ENCODE measurements around the gene PIP4K2A. TPM values are rescaled to one million over a fixed set of nuclear protein-coding genes. Genes with fewer than 3 reads are reported as not detected.
A peak's percentile ranks its signal among the peaks of the same experiment; 100 is the strongest.
"Not testable (repeated sequence)": the region's sequence is repeated elsewhere in the genome, so short reads cannot be mapped to it uniquely, and the experiment has no call there.

The PIP4K2A gene
- total RNA-seq, 2 donors from 2014 or later = 3.6 to 7.8 TPM

DNA sequence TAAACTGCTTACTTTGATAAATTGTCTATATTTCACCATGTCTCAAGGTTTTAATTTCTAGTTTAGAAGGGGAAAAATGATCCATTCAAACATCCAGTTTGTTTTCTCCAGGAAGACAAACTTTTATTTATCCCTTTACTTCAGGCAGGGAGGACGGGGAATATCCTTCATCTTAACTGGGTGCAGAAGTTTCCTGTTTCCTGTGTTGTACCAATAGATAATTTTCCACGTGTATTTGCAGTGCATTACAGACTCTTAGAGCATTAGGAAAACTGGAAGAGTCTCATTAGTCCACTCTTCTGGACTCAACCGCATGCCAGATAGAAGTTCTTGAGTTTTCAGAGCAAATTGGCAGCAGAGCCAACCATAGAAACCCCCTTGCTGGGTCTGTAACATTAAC, 39.4 kb upstream of the PIP4K2A start:
- no peak for ATAC-seq
- no peak for DNase-seq
- WGBS, 2 donors = 40 to 57% methylated on average over 3 of the region's 3 CpGs
- intact Hi-C loops (cut with DNase I) = no loop called here
- no peaks in the 10 kb centered on the region for H3K27me3 ChIP-seq
- TF ChIP-seq, protein P1, sequence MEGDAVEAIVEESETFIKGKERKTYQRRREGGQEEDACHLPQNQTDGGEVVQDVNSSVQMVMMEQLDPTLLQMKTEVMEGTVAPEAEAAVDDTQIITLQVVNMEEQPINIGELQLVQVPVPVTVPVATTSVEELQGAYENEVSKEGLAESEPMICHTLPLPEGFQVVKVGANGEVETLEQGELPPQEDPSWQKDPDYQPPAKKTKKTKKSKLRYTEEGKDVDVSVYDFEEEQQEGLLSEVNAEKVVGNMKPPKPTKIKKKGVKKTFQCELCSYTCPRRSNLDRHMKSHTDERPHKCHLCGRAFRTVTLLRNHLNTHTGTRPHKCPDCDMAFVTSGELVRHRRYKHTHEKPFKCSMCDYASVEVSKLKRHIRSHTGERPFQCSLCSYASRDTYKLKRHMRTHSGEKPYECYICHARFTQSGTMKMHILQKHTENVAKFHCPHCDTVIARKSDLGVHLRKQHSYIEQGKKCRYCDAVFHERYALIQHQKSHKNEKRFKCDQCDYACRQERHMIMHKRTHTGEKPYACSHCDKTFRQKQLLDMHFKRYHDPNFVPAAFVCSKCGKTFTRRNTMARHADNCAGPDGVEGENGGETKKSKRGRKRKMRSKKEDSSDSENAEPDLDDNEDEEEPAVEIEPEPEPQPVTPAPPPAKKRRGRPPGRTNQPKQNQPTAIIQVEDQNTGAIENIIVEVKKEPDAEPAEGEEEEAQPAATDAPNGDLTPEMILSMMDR (IDR thresholded peaks at IDR 0.05) = no peak
- no peak for TF ChIP-seq POLR2A (IDR thresholded peaks at IDR 0.05)
- no peaks in the 10 kb centered on the region for H3K9me3 ChIP-seq
- H3K27ac ChIP-seq = no peak overlapping the region
- H3K36me3 ChIP-seq (replicated peaks in 1 of 2; ENCODE audit: insufficient read depth in 1 of 2, low read depth in 2 of 2) = no peaks in the 10 kb centered on the region
- no peaks in the 10 kb centered on the region for H3K4me1 ChIP-seq
- H3K4me3 ChIP-seq = no peak overlapping the region

DNA sequence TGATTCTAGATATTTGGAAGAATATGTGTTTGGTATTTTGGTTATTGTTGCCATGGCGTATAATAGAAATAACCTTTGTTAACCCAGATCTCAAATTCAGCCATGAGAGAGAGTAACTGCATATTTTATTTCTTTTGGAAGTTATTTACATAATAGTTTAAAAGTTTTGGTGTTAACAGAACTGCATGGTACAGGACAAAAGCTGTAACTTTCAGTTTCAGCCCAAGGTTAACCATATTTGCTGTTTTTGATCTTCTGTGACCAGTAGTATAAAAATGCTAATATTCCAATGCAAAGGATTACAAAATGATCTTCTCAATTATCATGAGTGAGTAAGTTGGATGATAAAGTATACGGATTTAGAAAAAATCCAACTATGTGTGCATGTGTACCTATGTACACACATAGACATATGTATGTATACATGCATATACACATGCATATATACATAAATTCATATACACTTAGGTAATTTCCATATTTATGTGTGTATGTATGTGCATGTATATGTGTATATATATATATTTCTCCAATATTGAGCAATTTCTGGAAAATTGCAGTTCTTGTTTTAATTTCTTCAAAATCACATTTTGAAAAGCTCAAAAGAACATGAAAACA, 38.0 kb upstream of the PIP4K2A start:
- H3K9me3 ChIP-seq = no peaks in the 10 kb centered on the region
- TF ChIP-seq POLR2A (IDR thresholded peaks at IDR 0.05) = no peak
- TF ChIP-seq, protein P1 (IDR thresholded peaks at IDR 0.05) = no peak
- no peak for DNase-seq
- intact Hi-C loops (cut with DNase I) = no loop called here
- no peak overlapping the region for H3K4me3 ChIP-seq
- WGBS, 2 donors = 81 to 92% methylated on average over 2 of the region's 2 CpGs
- no peak for ATAC-seq
- no peaks in the 10 kb centered on the region for H3K27me3 ChIP-seq
- H3K4me1 ChIP-seq = no peaks in the 10 kb centered on the region
- no peak overlapping the region for H3K27ac ChIP-seq
- no peaks in the 10 kb centered on the region for H3K36me3 ChIP-seq (replicated peaks in 1 of 2; ENCODE audit: insufficient read depth in 1 of 2, low read depth in 2 of 2)

DNA sequence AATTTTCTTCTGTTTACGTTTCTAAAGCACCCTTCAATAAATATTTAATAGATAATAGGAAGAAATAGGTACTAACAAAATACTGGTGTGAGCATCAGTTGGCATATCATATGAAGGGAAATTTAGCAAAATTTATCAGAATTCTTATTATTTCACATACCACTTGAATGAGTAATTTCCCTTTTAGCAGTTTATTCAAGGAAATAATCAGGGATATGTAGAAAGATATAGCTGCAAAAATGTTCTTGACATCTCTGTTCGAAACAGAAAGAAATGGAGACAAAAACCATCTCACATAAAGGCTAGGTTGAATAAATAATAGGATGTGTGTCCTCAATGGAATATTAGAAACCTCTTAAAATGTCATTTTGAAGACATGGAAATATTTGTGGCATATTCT, 35.8 kb upstream of the PIP4K2A start:
- intact Hi-C loops (cut with DNase I) = no loop called here
- TF ChIP-seq, protein P1 (IDR thresholded peaks at IDR 0.05) = no peak
- no peak for TF ChIP-seq POLR2A (IDR thresholded peaks at IDR 0.05)
- H3K4me1 ChIP-seq = no peaks in the 10 kb centered on the region
- no peaks in the 10 kb centered on the region for H3K9me3 ChIP-seq
- ATAC-seq = no peak
- no peak overlapping the region for H3K4me3 ChIP-seq
- DNase-seq = no peak
- H3K36me3 ChIP-seq (replicated peaks in 1 of 2; ENCODE audit: insufficient read depth in 1 of 2, low read depth in 2 of 2) = no peaks in the 10 kb centered on the region
- no peak overlapping the region for H3K27ac ChIP-seq
- 87 to 89% methylated on average over 2 of the region's 2 CpGs for WGBS, 2 donors
- H3K27me3 ChIP-seq = no peaks in the 10 kb centered on the region

DNA sequence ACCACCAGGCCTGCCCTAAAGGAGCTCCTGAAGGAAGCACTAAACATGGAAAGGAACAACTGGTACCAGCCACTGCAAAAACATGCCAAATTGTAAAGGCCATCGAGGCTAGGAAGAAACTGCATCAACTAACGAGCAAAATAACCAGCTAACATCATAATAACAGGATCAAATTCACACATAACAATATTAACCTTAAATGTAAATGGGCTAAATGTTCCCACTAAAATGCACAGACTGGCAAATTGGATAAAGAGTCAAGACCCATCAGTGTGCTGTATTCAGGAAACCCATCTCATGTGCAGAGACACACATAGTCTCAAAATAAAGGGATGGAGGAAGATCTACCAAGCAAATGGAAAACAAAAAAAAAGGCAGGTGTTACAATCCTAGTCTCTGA, 30.5 kb upstream of the PIP4K2A start:
- DNase-seq; H3K4me1 ChIP-seq; H3K27ac ChIP-seq; H3K4me3 ChIP-seq; H3K27me3 ChIP-seq; H3K9me3 ChIP-seq; ATAC-seq; H3K36me3 ChIP-seq (replicated peaks in 1 of 2; ENCODE audit: insufficient read depth in 1 of 2, low read depth in 2 of 2); intact Hi-C loops (cut with DNase I): not testable (repeated sequence)
- WGBS, 2 donors = 77 to 78% methylated on average over 2 of the region's 2 CpGs

DNA sequence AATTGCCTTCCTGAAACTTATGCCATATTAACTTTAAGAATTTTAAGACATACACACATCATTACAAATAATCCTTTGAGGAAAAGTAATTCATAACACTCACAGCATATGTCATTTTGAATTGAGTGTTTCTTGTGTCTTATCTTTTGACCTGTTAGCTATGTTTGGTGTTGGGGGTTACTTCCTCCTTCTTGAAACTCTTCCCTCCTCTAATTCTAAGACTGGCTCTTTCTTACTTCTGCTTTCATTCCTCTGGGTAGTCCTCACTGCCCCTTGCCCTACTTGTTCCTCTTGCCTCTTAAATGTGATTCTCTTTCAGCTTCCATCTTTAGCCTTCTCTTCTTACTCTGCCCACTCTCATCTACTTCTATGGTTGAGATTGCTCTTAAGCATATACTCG, 28.3 kb upstream of the PIP4K2A start:
- ATAC-seq (no peak), DNase-seq (peak in 1 of 4 donors; percentile 9)
- no peaks in the 10 kb centered on the region for H3K4me1 ChIP-seq
- no peak overlapping the region for H3K4me3 ChIP-seq
- no peaks in the 10 kb centered on the region for H3K9me3 ChIP-seq
- H3K27me3 ChIP-seq = no peaks in the 10 kb centered on the region
- WGBS, 2 donors = 75 to 84% methylated on average over 1 of the region's 1 CpG
- H3K27ac ChIP-seq = no peak overlapping the region
- no peak for TF ChIP-seq POLR2A (IDR thresholded peaks at IDR 0.05)
- TF ChIP-seq, protein P1 (IDR thresholded peaks at IDR 0.05) = no peak
- intact Hi-C loops (cut with DNase I) = no loop called here
- H3K36me3 ChIP-seq (replicated peaks in 1 of 2; ENCODE audit: insufficient read depth in 1 of 2, low read depth in 2 of 2) = no peaks in the 10 kb centered on the region

DNA sequence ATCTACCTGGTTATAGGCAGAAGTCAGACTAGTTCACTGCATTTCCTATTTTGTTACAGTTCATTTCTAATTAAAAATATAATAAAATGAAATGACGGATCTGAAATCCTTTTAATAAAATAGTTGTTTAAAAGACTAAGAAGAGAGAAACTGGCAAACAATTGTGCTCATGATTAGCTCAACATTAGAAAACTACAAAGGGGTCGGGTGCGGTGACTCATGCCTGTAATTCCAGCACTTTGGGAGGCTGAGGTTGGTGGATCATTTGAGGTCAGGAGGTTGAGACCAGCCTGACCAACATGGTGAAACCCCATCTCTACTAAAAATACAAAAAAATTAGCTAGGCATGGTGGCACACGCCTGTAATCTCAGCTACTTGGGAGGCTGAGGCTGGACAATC, 27.3 kb upstream of the PIP4K2A start:
- ATAC-seq; H3K27me3 ChIP-seq; H3K36me3 ChIP-seq (replicated peaks in 1 of 2; ENCODE audit: insufficient read depth in 1 of 2, low read depth in 2 of 2); H3K4me3 ChIP-seq; intact Hi-C loops (cut with DNase I); H3K9me3 ChIP-seq; DNase-seq; H3K4me1 ChIP-seq; H3K27ac ChIP-seq: not testable (repeated sequence)
- WGBS, 2 donors = 91 to 93% methylated on average over 4 of the region's 4 CpGs

Measured in body of pancreas (tissue), 4 donors.